HG03565 (cell line): ENCODE measurements around the gene PLEKHA1.

ENCODE experiments used
- ATAC-seq: cut with Tn5 transposase; IDR thresholded peaks from one replicate; pipeline ENCODE4 v1.9.1; 2021; ENCODE audit warnings: mild to moderate bottlenecking, moderate library complexity; ENCODE audit not compliant: unreplicated experiment

Gene PLEKHA1

DNA sequence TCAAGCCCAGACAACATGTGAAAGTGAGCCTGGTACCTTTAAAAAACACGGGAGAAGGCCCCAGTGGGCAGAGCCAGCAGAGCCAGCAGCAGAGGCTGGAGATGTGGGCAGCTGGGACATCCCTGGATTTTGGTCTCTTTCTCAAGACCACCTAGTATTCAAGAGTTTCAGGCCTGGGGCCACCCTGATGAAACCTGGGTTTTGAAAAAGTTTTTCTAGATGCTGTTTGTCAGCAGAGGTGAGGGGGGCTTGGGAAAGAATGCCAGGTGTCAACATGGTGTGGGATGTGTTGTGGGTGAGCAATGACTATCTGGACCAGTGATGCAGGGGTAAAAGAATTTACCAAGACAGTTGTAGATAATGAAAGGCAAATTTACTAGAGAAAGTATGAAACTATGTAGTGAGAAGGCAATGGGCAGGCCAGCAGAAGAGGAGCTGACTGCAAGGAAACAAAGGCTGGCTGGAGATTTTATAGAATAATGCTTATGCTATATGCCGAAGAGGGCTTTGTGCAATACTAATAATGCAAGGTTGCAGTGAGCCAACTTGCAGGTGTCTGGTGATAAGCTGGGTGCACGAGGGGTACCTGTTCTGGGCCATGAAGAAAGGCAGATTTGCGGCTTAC is 28.1 kb upstream of the PLEKHA1 start:
- no peak for ATAC-seq

DNA sequence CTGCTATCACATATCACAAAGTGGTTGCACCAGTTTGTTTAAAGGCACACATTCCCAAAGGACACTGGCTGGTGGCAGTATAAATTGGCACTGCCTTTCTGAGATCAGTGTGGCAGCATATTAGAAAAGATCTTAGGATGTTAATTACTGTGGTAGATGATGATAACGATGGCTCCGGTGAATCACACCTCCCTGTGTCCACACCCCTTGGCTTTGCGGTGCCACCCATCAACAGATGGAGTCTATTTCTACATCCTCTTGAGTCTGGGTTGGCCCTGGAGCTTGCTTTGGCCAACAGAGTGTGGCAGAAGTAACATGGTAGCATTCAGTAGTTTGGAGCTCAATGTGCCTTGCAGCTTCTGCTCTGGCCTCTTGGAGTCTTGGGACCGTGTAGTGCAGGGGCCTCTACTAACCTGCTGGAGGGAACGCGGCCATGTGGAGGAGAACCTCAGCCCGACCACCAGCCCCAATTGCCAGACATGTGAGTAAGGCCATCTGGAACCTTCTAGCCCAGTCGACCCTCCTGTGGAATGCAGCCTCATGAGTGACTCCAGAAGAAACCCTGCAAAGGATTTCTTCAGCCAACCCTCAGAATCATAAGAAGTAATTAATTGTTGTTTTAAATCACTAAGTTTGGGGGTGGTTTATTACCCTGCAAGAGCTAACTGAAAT is 27.2 kb upstream of the PLEKHA1 start:
- no peak for ATAC-seq

DNA sequence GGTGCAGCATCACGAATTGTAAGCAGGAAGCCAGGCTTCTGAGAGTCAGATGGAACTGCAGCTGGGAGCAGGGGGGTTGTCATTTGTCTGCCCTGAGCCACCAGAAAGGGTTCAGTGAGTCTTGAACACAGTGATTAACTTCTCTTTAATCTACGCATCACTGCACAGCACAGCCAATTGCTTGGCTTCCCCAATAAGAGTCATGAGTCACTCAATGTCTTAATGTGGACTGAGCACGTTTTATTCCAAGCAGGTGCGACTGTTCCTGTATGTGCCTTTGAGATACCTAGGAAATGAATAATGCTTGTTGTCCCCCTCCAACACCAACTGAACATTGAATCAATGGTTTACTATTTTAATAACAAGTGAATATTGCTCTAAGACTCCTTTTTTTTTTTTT is 26.0 kb upstream of the PLEKHA1 start:
- no peak for ATAC-seq

DNA sequence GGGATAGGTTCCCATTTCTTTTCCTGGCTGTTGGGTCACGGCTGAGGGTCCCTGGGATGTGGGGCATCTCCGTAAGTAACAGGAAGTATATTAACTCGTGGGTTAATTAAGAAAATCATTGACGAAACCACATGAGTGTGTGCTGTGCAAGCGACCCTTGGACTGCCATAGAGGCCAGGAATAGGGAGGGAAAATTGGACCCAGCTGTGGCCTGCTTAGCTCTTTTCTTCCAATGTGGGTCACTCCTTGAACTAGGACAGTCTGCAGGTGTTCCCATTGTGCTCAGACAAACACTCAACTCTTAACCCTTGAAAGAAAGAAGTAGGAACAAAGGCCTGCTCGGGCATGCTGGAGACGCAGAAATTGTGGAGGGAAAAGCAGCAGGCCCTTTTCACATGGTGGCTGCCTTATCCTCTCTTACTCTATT is 25.6 kb upstream of the PLEKHA1 start:
- ATAC-seq, result no peak

DNA sequence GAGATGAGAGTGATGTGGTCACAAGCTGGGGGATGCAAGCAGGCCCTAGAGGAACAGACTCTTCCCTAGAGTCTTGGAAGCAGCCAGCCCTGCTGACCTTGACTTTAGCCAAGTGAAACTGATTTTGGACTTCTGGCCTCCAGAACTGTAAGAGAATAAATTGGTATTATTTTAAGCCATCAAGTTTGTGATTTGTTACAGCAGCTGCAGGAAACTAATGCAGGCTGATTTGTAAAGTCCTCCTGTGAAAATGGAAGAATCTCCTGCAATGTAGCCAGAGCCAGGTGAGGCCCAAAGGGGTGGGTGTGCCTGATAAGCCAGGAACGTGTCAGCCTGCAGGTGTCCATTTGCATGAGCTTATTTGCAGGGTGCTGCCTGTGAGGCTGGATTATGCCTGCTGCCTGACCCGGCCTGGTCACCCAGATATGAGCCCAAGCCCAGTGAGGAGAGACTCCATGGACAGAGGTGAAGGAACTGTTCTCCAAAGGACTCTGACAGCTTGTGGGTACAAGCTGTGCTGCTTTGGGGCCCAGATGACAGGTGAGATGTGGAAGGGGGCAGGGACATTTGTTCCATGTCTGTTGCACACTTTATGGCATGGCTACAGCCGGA is 24.6 kb upstream of the PLEKHA1 start:
- no peak for ATAC-seq

DNA sequence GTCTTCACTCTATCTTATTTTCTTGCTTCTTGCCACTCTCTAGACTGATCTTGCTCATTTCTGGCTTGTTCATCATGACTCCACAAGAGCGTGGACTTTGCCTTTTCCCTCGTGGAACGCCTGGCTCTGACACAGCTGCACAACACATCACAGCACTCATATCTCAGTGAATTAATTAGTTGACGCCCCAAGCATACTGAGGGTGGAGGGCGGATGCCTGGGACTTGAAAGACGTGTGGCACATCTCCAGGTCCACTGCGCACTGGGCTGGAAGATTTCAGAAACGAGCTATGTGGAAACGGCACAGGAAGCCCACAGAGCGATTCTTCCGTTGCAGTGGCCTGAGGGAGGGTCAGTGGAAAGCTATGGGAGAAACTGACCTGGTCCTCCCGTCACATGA is 23.6 kb upstream of the PLEKHA1 start:
- no peak for ATAC-seq

DNA sequence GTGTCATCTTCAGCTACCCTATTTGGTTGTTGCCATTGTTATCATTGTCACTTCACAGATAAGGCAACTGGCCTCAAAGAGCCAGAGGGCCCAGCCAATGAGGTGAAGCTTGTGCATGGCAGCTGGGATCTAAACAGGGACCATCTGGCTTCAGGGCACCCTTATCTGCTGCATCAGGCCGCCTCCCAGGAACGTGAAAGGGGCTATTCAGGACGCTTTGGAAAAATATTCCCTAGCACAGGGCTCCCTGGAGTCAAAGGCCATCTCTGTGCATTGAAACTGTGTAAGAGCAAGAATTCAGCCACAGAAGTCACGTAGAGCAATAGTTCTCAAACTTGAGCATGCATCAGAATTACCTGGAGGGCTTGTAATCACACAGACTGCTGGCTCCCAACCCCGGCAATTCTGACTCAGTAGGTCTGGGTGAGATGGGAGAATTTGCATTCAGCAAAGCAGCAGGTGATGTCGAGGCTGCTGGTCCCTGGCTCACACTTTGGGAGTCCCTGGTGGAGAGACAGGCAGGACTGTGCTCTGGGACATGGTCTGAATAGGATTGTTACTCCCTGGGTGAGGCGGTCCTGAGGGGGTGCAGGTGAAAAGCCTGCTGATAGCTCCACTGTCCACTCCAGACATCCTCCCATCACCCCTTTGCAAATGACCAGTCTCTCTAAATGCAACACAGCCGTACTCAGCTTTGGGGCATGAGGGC is 21.5 kb upstream of the PLEKHA1 start:
- no peak for ATAC-seq

DNA sequence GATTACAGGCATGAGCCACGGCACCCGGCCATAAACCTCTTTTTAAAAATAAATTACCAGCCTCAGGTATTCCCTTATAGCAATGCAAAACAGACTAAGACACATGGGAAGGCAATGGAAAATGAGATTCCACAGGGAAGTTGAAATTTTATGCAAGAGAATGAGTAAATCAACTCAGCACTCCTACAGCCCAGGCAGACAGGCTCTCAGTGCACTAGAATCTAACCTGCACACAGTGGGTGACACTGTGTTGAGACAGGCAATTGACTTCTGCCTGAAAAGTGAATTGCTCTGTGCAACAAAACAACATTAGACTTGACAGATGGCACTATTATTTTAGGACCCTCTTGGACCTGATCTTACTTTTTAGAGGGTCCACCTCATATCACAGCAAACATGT is 20.1 kb upstream of the PLEKHA1 start:
- ATAC-seq, result no peak

DNA sequence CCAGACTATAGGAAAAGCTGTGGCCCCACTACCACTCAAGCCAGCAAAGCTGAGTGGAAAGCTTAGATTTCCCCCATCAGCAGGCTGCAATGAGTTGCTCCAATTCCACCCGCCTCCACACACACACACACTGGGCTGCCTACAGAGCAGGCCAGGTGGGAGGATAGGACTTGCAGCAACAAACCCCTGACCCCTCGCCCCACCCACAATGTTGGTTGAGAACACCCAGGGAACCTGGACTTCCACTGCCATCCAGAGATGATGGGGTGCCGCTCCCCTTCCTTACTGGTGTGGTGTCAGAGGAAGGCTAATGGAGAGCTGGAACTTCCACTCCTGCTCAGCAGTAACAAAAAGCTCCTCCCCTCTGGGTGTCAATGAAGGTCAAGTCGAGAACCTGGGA is 16.8 kb upstream of the PLEKHA1 start:
- no peak for ATAC-seq

DNA sequence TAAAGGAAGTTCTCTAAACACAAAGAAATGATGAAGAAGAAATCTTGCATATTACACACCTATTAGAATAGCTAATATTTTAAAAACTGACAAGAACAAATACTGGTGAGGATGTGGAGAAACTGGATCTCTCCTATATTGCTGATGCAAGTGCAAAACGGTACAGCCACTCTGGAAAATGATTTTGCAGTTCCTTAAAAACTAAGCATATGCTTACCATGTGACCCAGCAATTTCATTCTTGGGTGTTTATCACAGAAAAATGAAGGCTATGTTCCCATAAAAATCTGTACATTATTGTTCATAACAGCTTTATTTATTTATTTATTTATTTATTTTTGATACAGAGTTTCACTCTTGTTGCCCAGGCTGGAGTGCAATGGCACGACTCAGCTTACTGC is 14.9 kb upstream of the PLEKHA1 start:
- no peak for ATAC-seq

DNA sequence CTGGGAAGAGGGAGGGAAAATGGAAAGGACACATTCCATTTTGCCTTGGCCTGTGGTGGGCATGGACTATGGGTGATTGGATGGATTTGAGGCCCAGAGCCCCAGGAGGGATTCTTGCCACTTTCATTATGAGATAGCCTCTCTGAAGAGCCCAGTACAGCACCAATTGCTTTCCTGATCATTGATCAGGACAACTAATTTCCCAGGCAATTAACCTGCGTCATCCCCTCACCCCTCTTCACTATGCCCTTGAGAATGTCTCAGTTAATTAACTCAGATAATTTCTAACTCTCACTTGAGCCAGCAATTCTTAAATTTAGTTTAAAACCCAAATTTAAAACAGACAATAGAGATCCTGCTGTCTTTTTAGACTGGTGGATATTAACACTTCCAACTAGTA is 13.5 kb upstream of the PLEKHA1 start:
- ATAC-seq, result no peak

DNA sequence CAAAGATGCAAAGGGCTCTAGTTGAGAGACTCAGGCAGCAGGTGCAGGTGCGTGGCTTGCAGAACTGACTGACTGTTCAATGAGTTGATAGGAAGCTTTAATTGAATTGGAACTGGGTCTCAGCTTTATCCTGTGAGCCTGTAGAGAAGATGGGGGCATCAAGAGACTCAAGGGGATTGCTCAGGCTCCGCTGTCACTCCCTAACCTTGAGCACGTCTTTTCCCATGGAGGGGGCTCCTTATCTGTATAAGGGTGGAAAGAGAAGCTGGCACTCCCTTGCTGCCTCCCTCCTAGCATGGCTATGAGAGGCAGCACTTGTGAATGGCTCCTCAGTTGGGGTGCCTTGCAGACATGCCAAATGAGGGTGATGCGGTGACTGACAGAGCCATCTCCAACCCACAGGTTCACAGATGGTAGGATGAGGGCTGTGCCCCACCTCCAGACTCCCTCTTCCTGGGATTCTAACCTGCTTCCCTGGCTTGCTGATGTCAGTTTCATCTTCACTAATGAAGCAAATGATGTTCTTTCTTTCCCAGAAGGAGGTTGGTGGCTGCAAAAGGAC is 12.4 kb upstream of the PLEKHA1 start:
- ATAC-seq, result no peak

DNA sequence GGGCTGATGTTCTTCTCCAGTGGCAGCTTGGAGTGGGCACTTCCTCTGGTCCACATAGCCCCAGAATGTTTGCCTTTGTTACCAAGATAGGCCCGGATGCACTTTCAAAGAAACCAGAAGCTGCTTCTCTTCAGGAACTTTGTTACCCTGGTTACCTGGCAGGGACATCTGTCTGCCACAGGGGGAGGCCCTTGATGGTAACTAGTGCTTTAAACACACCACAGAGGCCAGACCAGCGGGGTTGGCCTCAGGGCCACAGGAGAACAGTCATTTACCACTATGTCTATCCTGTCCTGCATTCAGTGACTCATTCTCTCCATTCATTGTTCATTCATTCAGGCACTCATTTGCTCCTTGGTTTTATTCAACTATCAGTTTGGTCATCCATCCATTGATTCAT is 11.9 kb upstream of the PLEKHA1 start:
- ATAC-seq, result no peak

DNA sequence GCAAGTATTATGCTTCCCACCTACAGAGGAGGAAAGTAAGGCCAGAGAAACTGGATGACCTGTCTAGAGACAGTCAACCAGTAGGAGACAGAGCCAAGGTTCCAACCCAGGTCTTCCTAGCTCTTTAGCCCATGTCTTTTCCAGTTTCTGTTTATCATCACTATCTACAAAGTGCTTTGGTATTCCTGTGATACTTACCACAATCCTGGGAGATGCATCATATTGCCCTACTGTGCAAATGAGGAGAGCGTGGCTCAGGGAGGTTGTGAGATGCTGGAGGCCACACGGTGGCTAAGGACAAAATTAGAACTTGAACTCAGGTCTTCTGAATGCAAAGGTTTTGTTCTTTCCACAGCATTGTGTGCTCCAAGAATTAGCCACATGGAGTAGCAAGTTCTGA is 11.2 kb upstream of the PLEKHA1 start:
- ATAC-seq, result no peak

DNA sequence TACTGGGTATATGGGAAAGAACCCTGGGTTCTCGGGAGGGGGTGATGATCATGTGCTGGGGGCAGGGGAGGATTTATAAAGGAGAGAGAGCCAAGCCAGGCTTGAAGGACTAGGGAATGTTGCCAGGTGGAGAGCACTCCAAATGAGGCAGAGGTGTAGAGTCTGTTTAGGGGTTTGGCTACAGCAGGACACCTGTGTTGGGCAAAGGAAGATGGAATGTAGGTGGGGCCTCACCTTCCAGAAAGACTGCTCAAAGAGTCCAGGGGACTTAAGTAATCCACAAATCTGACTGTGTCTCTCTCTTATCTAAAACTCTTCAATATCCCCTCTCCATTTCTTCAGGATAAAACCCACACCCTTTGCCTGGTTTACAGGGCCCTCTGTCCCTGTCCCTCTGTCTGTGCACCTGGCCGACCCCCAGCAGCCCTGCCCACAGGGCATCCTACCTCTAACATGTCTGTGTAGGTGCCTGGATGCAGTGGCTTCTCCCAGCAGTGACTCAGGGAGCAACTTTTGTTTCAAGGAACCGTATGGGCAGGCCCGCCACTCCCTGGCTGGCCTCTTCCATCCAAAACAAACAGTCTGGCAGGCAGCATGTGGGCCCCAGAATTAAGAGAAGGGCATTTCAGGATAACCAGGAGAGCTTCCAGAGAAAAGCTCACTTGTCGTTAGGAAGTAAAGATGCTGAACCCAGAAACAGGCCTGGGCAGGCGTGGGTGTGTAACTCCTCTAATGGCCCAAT is 10.6 kb upstream of the PLEKHA1 start:
- no peak for ATAC-seq

DNA sequence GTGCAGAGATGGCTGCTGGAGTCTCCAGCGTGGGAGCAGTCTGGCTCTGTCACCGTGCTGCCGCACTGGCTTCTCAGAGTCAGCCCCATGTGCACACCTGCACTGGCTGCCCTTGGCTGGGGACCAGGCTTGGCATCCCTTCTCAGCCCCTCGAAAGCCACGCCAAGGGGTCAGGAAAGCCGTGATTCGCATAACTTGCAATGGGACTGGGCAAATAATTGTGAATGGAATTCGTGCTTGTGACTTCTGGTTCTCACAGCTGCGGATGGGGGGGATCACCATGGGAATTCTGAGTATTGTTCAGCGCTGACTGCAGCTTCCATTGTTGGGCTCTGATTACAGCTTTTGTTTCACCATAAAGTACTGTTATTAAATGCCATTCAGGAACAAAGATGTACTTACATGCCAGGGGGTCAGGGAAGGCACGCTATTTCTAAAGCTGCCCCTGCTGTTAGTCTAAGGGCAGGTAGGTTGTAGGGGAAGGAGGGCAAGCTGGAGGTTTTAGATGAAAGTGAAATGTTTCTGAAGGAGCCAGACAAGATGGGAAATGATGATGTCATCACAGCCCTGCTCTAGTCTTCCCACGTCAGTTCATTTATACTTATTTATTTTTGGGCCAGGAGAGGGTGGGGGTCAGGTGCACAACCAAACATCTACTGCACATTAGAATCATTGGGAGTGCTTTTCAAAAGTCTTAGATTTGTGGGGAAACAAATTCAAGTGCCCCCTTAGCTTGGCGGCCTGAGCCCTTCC is 5.8 kb upstream of the PLEKHA1 start:
- no peak for ATAC-seq

DNA sequence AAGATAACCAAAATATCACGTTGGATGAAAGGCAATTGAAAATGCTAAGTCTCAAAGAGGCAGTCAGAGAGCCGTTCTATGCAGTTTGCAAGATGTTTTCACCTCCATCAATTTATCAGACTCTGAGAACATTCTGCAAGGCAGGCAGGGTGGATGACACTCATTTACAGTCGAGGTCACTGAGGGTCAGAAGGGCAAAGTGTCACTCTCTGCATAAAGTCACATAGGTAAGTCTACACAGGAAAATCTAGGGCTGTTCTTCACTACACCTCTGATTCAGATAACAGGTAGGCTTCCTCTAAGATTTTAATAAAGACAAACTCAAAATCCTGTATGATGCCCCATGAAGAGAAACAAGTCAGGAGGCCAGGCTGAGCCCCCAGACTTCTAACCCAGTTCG is 1.4 kb upstream of the PLEKHA1 start:
- no peak for ATAC-seq

DNA sequence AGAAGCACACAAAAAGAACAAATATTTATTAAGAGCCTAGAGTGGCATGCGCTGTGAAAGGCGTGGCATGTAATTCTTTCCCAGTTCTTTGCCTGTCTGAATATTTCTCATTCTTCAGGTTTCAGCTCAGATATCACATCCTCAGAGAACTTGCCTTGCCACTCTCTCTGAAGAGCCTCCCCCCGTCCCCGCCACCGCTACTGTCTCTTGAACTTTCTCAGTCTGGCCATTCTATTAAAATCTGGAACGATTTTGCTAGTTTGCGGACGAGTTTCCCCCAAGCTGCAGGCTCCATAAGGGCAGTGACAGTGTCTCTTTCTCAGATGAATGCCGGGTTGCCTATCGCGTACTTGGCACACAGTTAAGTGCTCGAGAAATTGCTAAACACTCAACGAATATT is 787 bp upstream of the PLEKHA1 start:
- ATAC-seq, result no peak

DNA sequence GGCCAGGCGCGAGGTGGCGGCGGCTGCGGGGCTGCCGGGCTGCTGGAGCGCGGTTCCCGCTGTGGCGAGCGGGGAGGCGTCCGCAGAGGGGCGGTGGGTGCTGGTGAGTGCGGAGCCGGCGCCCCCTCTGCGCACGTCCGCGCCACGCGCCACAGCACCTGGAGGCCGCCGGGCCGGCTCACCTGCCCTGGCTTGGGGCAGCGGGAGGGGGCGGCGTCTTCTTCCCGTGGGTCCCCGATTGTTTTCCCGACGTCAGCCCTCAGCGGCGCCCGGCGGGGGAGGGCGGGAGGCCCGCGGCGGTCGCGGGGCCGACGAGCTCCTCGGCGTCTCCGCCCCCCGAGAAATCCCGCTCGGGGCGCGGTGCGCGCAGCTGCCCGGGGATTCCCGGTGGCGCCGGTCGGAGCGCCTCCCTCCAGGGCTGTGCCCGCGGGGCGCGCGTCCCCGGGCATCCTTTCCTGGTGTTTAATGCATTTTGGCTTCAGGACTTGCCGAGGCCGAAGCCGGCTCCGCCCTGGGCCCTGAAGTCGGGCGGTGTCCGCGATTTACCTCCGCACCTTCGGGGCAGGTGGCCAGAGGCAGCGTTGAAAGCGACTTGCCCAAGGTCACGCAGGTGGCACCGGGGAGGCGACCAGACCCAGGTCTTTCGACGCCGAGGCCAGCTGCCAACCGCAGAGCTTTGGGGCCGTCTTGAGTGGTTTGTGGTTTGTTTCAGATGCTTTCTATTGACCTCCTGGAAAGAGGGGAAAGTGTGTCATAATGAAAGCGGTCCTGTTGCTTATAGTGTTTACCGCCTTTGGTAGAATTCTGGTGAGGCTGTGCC is 561 bp downstream of the PLEKHA1 start:
- ATAC-seq, result peak; percentile 33
